Measurements from ENCODE around the gene PLSCR2.
"Not testable (repeated sequence)": the region's sequence is repeated elsewhere in the genome, so short reads cannot be mapped to it uniquely, and the experiment has no call there.

Gene PLSCR2

GRCh38 chr3:146449076-146449475 lies 20.3 kb downstream of the PLSCR2 start:
- no peak for TF ChIP-seq CTCF (IDR thresholded peaks at IDR 0.05; ENCODE audit: low read depth, low read length)

GRCh38 chr3:146446026-146446425 lies 23.3 kb downstream of the PLSCR2 start:
- no peak overlapping the region for H3K4me3 ChIP-seq (ENCODE audit: low read depth, low read length)
- TF ChIP-seq CTCF (IDR thresholded peaks at IDR 0.05; ENCODE audit: low read depth, low read length): no peak

More at GRCh38 chr3:146449076-146449475, 20.3 kb downstream of the PLSCR2 start:
- no peak overlapping the region for H3K4me3 ChIP-seq (ENCODE audit: low read depth, low read length)

- not testable (repeated sequence) for H3K4me3 ChIP-seq (ENCODE audit: low read depth, low read length)
These were observed 29.1 kb downstream of the PLSCR2 start for GRCh38 chr3:146440310-146440709.

GRCh38 chr3:146432066-146432465 lies 37.3 kb downstream of the PLSCR2 start:
- H3K4me3 ChIP-seq (ENCODE audit: low read depth, low read length): no peak overlapping the region

GRCh38 chr3:146431240-146431639 lies 38.1 kb downstream of the PLSCR2 start:
- TF ChIP-seq CTCF (IDR thresholded peaks at IDR 0.05; ENCODE audit: low read depth, low read length): no peak
- H3K4me3 ChIP-seq (ENCODE audit: low read depth, low read length): no peak overlapping the region

More at GRCh38 chr3:146432066-146432465, 37.3 kb downstream of the PLSCR2 start:
- no peak for TF ChIP-seq CTCF (IDR thresholded peaks at IDR 0.05; ENCODE audit: low read depth, low read length)

- no peak for TF ChIP-seq CTCF (IDR thresholded peaks at IDR 0.05; ENCODE audit: low read depth, low read length)
- no peak overlapping the region for H3K4me3 ChIP-seq (ENCODE audit: low read depth, low read length)
These were observed 44.0 kb downstream of the PLSCR2 start for GRCh38 chr3:146425341-146425740.

GRCh38 chr3:146421819-146422759 lies 47.3 kb downstream of the PLSCR2 start:
- H3K4me3 ChIP-seq (ENCODE audit: low read depth, low read length): no peak overlapping the region
- TF ChIP-seq CTCF (IDR thresholded peaks at IDR 0.05; ENCODE audit: low read depth, low read length): no peak
